Thoracic aorta (tissue), 2 donors: Measurements from ENCODE around the gene A3GALT2. TPM values are rescaled to one million over a fixed set of nuclear protein-coding genes. Genes with fewer than 3 reads are reported as not detected.
A peak's percentile ranks its signal among the peaks of the same experiment; 100 is the strongest.

Experiments used
- ATAC-seq: fragments of 150-250 bp; one replicate; pipeline ENCODE4 v1.8.0; 2017; ENCODE audit warnings: low read depth; ENCODE audit not compliant: insufficient number of reproducible peaks, low FRiP score
- DNase-seq: peaks from one replicate; pipeline ENCODE4 v3.0.0-alpha.2; 2020; ENCODE audit warnings: low spot score
- H3K27ac ChIP-seq, 2 donors: fragments of 200-600 bp; sonication (generic); 1 replicate in 1 of 2; 2 replicates in 1 of 2; pipeline ENCODE4 v1.5.1; 2016; ENCODE audit warnings: mild to moderate bottlenecking in 2 of 2, moderate library complexity in 2 of 2
- H3K27me3 ChIP-seq: fragments of 200-600 bp; sonication (generic); replicated peaks from 2 replicates; pipeline ENCODE4 v1.6.0; 2016; ENCODE audit warnings: mild to moderate bottlenecking; ENCODE audit not compliant: insufficient read depth
- H3K36me3 ChIP-seq: fragments of 200-600 bp; sonication (generic); one replicate; pipeline ENCODE4 v1.5.1; 2016
- H3K4me1 ChIP-seq, 2 donors: fragments of 200-600 bp; sonication (generic); 1 replicate in 1 of 2; 2 replicates in 1 of 2; pipeline versions ENCODE4 v1.5.1 to v1.6.0; 2016; ENCODE audit warnings: low read depth in 2 of 2, mild to moderate bottlenecking in 1 of 2; ENCODE audit not compliant: control insufficient read depth in 1 of 2
- H3K4me3 ChIP-seq: fragments of 200-600 bp; sonication (generic); 2 replicates; pipeline ENCODE4 v1.5.1; 2016; ENCODE audit warnings: mild to moderate bottlenecking
- H3K9me3 ChIP-seq: fragments of 200-600 bp; sonication (generic); 2 replicates; pipeline ENCODE4 v1.5.1; 2016
- total RNA-seq, 2 donors: library from RNA; depleted of rRNA; stranded (reverse); fragments of >200 nt; gene quantifications; one replicate each; pipeline versions ENCODE4 v1.1.0 to v1.2.3, GENCODE V29; 2016
- TF ChIP-seq, protein P1 (sequence below): fragments of 200-600 bp; sonication (generic); IDR thresholded peaks from one replicate; pipeline ENCODE4 v1.5.1; 2019; ENCODE audit warnings: antibody characterized with exemption

The A3GALT2 gene
- total RNA-seq, 2 donors from 2014 or later: 0.54 to 0.71 TPM

DNA sequence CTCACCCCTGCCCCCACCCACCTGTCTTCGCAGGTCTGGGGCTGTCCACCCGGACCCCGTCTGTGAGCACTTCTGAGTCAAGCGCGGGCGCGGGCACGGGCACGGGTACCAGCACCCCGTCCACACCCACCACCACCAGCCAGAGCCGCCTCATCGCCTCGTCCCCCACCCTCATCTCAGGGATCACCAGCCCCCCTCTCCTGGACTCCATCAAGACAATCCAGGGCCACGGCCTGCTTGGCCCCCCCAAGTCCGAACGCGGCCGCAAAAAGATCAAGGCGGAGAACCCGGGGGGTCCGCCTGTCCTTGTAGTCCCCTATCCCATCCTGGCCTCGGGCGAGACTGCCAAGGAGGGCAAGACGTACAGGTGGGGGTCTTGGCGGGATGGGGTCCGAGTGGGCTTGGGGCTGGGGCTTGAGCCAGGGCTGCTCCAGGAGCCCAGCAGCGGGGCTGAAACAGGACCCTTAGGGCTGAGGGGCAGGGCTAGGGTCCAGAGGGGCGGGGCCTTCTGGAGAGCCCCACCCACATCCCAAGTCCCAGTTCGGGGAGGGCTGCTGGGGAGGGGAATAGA, 40.7 kb downstream of the A3GALT2 start:
- Histone ChIP-seq H3K9me3 (no peaks in the 10 kb centered on the region), H3K36me3 (peaks cover 53% of the 10 kb centered on the region), H3K27ac (no peak overlapping the region), H3K4me1 (peaks cover 0 to 1% of the 10 kb centered on the region in 2 donors), H3K4me3 (no peak overlapping the region), H3K27me3 (no peaks in the 10 kb centered on the region)
- DNase-seq (no peak), ATAC-seq (no peak)
- TF ChIP-seq, protein P1, sequence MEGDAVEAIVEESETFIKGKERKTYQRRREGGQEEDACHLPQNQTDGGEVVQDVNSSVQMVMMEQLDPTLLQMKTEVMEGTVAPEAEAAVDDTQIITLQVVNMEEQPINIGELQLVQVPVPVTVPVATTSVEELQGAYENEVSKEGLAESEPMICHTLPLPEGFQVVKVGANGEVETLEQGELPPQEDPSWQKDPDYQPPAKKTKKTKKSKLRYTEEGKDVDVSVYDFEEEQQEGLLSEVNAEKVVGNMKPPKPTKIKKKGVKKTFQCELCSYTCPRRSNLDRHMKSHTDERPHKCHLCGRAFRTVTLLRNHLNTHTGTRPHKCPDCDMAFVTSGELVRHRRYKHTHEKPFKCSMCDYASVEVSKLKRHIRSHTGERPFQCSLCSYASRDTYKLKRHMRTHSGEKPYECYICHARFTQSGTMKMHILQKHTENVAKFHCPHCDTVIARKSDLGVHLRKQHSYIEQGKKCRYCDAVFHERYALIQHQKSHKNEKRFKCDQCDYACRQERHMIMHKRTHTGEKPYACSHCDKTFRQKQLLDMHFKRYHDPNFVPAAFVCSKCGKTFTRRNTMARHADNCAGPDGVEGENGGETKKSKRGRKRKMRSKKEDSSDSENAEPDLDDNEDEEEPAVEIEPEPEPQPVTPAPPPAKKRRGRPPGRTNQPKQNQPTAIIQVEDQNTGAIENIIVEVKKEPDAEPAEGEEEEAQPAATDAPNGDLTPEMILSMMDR: no peak

DNA sequence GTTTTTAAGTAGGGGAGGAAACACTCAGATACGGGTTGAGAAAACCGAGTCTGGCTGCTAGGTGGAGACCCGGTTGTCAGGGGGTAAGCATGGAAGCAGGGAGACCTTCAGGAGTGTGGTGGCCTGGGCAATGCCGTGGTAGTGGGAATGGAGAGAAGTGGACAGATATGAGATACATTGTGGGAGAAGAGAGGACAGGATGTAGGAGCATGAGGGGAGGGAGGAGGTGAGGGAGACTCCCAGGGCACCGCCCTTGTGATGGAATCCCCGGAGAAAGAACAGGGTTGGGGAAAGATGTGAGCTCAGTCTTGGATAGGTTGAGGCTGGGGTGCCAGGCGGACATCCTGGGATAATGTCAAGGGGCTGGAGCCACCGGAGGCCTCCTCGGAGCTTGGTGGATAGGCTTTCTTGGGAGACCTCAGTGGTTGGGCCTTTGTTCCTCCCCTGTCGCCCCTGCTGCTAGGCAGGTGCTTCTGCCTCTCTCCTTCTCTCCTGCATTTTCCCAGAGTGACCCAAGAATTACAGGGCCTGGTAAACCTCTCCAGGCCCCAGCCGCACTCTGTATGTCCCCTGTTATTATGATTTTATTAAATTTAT, 43.3 kb downstream of the A3GALT2 start:
- Histone ChIP-seq H3K36me3 (peaks cover 48% of the 10 kb centered on the region), H3K4me1 (peaks cover 0 to 24% of the 10 kb centered on the region in 2 donors), H3K27ac (no peak overlapping the region), H3K4me3 (no peak overlapping the region), H3K9me3 (no peaks in the 10 kb centered on the region), H3K27me3 (no peaks in the 10 kb centered on the region)
- DNase-seq (no peak), ATAC-seq (no peak)
- TF ChIP-seq, protein P1: no peak

DNA sequence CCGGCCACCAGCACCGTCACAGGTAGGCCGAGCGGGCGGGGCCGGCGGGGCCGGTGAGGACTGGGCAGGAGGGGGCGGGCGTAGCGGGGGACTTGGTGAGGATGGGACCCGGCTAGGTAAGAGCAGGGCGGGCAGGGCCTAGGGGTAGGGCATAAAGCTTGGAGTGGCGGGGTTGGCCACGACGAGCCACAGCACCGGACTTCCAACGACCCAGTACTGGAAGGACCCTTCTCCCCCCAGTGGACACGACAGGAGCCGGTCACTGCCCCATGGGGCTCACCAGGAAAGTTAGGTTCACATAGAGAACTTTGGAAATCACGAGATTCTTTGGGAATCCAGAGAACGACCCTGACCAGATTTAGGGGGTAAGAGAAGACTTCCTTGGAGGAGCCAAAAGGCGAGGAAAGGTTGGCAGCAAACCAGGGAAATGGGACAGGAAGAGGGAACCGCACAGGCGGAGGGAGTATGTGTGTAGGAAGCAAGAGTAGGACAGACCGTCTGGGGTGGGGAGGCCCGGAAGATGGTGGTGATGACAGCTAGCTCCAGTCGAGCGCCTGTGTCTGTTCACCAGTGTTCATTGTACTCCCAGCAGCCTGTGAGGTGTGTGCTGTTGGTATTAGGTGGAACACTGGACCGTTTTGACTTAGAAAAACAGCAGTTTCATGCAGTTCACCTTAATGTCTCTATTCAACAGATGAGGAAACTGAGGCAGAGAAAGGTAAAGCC, 44.2 kb downstream of the A3GALT2 start:
- Histone ChIP-seq H3K27ac (no peak overlapping the region), H3K36me3 (peaks cover 44% of the 10 kb centered on the region), H3K27me3 (no peaks in the 10 kb centered on the region), H3K4me1 (peaks cover 0 to 32% of the 10 kb centered on the region in 2 donors), H3K9me3 (no peaks in the 10 kb centered on the region), H3K4me3 (no peak overlapping the region)
- DNase-seq (no peak), ATAC-seq (no peak)
- TF ChIP-seq, protein P1: no peak

DNA sequence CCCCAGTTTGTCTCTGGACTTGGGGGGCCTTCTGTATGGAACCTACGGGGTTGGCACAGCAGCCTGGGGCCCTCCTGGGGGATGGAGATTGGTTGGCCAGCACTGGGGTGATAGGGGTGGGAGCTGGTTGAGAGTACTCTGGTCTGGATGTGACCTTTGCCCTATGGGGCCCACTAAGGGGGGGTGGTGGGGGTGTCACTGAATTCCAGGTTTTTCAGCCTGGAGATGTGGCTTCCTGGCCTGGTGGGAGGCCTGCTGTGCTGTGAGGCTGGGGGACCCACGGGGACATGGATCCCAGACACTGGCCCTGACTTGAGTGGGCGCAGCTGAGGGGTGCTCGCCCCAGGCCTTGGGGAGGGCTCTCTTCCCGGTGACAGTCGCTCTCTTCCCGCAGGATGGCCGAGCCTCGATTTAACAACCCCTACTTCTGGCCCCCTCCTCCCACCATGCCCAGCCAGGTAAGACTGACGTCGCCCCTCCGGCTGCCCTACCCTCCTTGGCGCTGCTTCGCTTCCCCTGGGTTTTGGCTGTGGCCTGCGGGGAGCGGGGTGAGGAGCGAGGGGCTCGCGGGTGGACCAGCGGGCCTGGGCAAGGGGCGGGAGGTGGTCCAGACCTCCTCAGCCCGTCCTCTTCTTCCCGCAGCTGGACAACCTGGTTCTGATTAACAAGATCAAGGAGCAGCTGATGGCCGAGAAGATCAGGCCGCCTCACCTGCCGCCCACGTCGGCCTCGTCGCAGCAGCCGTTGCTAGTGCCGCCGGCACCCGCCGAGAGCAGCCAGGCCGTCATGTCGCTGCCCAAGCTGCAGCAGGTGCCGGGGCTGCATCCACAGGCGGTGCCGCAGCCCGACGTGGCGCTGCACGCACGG, 45.0 kb downstream of the A3GALT2 start:
- DNase-seq: no peak
- Histone ChIP-seq H3K4me3 (no peak overlapping the region), H3K4me1 (peaks cover 6 to 40% of the 10 kb centered on the region in 2 donors), H3K36me3 (peaks cover 36% of the 10 kb centered on the region), H3K27me3 (no peaks in the 10 kb centered on the region), H3K9me3 (no peaks in the 10 kb centered on the region), H3K27ac (peak overlapping the region in 1 of 2 donors; percentile 63)
- TF ChIP-seq, protein P1: no peak
- ATAC-seq: no peak
